GM21381 (cell line): ENCODE data around the gene SLC6A17.

ENCODE experiments used
- ATAC-seq: cut with Tn5 transposase; IDR thresholded peaks from one replicate; pipeline ENCODE4 v1.9.1; 2021; ENCODE audit warnings: mild to moderate bottlenecking, moderate library complexity; ENCODE audit not compliant: unreplicated experiment

Gene SLC6A17

GRCh38 chr1:110218137-110218536 lies 67.8 kb downstream of the SLC6A17 start:
- ATAC-seq, result no peak

GRCh38 chr1:110218739-110219138 lies 68.4 kb downstream of the SLC6A17 start:
- ATAC-seq, result no peak

- ATAC-seq, result no peak
Measured at GRCh38 chr1:110220324-110220723, 70.0 kb downstream of the SLC6A17 start.

GRCh38 chr1:110221119-110221518 lies 70.8 kb downstream of the SLC6A17 start:
- ATAC-seq, result no peak

- no peak for ATAC-seq
Measured at GRCh38 chr1:110223127-110223526, 72.8 kb downstream of the SLC6A17 start.

GRCh38 chr1:110223581-110223980 lies 73.3 kb downstream of the SLC6A17 start:
- ATAC-seq, result no peak

GRCh38 chr1:110224240-110224995 lies 74.1 kb downstream of the SLC6A17 start:
- ATAC-seq, result no peak

- no peak for ATAC-seq
Measured at GRCh38 chr1:110225212-110225611, 74.9 kb downstream of the SLC6A17 start.

- no peak for ATAC-seq
Measured at GRCh38 chr1:110225756-110226404, 75.6 kb downstream of the SLC6A17 start.

- no peak for ATAC-seq
Measured at GRCh38 chr1:110227774-110228173, 77.5 kb downstream of the SLC6A17 start.

- ATAC-seq, result no peak
Measured at GRCh38 chr1:110228381-110228780, 78.1 kb downstream of the SLC6A17 start.

- no peak for ATAC-seq
Measured at GRCh38 chr1:110228869-110229268, 78.6 kb downstream of the SLC6A17 start.

- ATAC-seq, result no peak
Measured at GRCh38 chr1:110229348-110230001, 79.2 kb downstream of the SLC6A17 start.

- no peak for ATAC-seq
Measured at GRCh38 chr1:110230381-110231199, 80.3 kb downstream of the SLC6A17 start.

- no peak for ATAC-seq
Measured at GRCh38 chr1:110233861-110234260, 83.6 kb downstream of the SLC6A17 start.

GRCh38 chr1:110234691-110235090 lies 84.4 kb downstream of the SLC6A17 start:
- no peak for ATAC-seq

- no peak for ATAC-seq
Measured at GRCh38 chr1:110235181-110235833, 85.0 kb downstream of the SLC6A17 start.

GRCh38 chr1:110235834-110236682 lies 85.8 kb downstream of the SLC6A17 start:
- ATAC-seq, result no peak

GRCh38 chr1:110237386-110238152 lies 87.3 kb downstream of the SLC6A17 start:
- no peak for ATAC-seq
